GM13976 (cell line): ENCODE results near the gene ITGA11.

Experiments
- DNase-seq: peaks from one replicate; pipeline ENCODE4 v3.0.0; 2012; ENCODE audit warnings: low spot score
- in situ Hi-C: fragments of 300-500 bp; cut with MboI; formaldehyde crosslinking; loops from one replicate; pipeline ENCODE4 v1.12.0; 2022; ENCODE audit warnings: low sequenced_read_pairs, mixed read lengths, inconsistent platforms; ENCODE audit not compliant: unreplicated experiment
- TF ChIP-seq, protein P1 (sequence below): IDR thresholded peaks from 2 replicates; pipeline ENCODE4 v1.5.1; 2012; ENCODE audit warnings: borderline replicate concordance, mild to moderate bottlenecking; ENCODE audit not compliant: insufficient read depth; ENCODE audit errors: extremely low read depth, missing control alignments, control extremely low read depth

The ITGA11 gene

DNA sequence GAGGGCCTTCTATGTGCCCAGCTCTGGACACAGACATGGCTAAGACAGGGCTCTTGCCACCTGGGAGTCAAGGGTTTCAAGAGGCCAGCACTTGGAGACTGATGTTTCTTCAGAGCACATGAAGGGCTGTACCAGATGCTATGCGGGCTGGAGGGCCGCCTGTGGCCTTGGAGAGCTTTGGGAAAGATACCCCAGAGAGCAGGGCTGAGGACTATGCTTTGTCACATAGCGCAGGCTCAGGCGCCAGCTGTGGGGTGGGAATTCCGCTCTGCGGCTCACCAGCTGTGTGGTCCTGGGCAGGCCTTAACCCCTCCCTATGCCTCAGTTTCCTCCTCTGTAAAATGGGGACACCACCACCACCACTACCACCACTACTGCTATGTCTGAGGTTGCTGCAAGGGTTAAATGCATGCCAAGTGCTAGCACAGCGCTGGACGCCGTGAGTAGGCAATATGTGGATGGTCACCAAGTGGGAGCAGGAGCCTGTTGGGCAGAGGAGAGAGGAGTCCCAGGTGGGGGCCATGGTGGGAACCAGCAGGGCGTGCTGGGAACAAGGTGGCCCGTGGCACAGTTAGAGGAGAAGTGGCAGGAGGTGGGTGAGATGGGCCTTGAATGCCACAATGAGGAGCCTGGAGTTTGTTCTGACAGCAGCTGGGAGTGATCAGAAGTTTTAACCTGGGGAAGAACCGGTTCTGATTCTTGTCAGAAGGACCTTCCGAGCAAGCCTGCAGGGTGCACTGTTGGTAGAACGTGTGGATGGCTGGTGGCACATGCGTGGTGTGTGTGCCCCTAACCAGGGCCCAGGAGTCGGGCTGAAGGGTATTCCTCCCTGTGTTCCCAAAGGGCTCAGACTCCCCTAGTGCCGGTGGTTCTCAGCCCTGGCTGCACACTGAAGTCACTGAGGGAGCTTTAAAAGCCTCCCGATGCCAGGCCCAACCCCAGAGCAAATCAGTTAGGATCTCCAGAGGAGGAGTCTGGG is 112.7 kb downstream of the ITGA11 start:
- TF ChIP-seq, protein P1, sequence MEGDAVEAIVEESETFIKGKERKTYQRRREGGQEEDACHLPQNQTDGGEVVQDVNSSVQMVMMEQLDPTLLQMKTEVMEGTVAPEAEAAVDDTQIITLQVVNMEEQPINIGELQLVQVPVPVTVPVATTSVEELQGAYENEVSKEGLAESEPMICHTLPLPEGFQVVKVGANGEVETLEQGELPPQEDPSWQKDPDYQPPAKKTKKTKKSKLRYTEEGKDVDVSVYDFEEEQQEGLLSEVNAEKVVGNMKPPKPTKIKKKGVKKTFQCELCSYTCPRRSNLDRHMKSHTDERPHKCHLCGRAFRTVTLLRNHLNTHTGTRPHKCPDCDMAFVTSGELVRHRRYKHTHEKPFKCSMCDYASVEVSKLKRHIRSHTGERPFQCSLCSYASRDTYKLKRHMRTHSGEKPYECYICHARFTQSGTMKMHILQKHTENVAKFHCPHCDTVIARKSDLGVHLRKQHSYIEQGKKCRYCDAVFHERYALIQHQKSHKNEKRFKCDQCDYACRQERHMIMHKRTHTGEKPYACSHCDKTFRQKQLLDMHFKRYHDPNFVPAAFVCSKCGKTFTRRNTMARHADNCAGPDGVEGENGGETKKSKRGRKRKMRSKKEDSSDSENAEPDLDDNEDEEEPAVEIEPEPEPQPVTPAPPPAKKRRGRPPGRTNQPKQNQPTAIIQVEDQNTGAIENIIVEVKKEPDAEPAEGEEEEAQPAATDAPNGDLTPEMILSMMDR: no peak
- in situ Hi-C loops: loop anchor here (25.0 kb wide), 1 partner anchor 218 kb away; no protein-coding TSS in a partner anchor
- no peak for DNase-seq

DNA sequence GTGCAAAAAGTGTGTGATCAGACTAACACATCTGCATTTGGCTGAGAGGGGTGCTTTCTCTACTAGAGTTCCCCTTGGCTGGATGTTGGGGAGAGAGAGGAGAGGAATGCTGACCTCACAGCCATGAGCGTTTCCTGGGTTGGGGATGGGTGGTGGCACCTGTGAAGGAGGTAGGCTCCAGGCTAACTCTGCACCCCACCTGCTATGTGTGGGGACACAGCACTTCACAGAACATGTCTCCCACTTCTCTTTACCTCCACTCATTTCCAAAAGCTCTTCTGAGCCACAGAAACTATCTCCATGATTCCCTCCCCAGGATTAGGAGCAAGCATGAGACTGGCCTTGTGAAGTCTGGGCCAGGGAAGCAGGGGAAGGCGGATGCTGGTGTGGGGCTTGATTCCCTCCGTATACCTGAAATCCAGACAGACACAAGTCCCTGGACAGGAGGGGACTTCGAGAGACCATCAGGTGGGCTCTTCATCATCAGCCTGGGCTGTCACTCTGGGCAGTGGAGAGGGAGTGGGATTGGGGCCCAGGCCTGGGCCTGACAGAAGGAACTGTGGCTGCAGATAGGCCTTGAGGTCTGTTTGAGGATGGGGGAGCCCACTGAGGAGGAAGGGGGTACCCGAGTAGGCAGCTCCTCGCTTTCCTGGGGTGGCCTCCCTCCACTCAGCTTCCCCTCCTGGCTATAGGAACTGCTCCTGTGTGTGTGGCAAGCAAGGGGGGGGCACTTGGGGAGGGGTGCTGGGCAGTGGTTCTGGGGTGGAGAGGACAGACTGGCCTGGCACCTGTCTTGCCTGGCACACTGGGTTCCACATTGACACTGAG is 113.7 kb downstream of the ITGA11 start:
- TF ChIP-seq, protein P1: no peak
- in situ Hi-C loops: loop anchor here (25.0 kb wide), 1 partner anchor 219 kb away; no protein-coding TSS in a partner anchor
- no peak for DNase-seq

DNA sequence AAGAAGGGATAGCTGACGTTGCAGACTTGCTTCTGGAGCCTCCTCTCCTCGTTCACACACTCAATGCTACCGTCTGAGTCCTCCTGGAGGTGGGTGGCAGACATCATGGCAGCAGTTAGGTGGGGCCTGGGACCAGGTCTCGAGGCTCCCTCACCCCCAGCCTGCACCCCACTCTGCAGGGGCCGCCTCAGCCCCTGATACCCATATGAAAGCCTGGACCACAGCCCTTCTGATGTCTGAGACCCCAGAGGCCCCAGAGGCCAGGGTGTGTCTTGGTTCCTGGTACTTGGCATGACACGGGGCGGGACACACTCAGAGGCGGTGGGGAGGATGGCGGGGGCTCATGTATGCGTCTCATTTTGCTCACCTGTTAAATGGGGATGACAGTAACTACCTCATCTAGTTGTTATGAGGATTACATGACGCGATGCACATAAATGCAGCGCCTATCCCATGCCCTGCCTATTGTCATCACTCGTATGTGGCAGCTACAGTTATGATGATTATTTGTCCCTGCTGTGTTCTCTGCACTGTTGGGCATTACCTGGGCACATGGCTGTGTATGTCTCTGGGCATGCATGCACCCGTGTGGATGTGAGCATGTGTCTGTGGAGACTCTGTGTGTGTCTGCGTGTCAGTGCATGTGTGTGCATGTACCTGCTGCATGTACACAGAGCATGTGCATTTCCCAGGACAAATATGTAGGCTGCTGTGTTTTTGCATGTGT is 114.5 kb downstream of the ITGA11 start:
- no peak for DNase-seq
- in situ Hi-C loops: loop anchor here (25.0 kb wide), 1 partner anchor 220 kb away; no protein-coding TSS in a partner anchor
- TF ChIP-seq, protein P1: no peak

DNA sequence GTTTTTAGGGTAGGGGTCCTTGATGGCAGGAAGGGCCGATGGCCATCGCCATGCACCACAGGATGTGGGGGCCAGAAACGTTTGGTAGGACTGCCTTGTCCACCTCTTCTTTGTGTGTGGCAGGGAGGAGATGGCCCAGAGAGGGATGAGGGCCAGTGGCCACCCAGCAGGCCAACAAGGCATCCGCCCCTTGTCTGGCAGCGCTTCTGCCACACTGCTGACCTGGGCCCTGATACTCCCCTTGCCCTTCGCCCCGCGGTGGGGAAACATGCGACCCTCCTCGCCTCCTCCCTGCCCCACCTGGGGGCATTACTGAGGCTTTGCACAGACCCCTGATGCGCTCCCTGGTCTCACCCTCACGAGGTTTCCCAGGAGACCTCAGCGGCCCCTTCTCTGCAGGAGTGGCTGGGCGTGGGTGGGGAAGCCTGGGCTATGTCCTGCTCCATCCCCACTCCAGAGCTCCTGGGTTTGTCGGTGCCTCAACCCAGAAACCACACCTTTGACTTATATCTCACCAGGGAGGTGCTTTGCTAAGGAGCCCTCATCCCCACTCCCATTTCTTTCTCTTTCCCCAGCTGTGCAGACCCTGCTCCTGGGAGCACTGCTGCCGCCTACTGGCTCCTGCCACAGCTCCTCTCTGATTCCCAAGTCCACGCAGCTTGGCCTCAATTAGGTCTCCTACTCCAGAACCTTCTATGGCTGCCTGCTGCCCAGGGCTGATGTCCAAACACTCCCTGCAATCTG is 115.7 kb downstream of the ITGA11 start:
- DNase-seq: no peak
- in situ Hi-C loops: loop anchor here (25.0 kb wide), 1 partner anchor 221 kb away; no protein-coding TSS in a partner anchor
- TF ChIP-seq, protein P1: peak; percentile 20

DNA sequence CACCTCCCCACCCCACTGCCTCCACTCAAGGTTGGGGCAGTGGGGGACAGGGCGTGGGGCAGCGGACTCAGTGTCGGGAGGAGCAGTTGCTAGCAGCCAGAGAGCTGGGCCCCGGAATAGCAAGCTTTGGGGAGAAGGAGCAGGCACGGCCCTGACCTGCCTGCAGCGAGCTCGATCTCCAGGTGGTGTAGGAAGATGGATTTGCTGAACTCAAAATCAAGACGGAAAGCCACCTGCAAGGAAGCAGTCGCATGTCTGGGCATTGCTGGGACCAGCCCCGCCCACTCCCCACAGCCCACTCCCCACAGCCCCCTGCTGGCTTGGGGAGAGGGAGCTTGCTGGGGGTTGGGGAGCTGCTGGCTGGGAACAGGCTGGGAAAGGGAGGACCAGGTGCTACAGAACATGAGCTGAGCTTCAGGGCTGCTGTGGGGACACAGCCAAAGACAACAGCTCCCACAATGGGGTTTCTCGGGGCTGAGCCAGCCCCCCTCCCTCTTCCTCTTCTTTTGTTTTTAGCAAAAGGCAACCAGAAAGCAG is 116.4 kb downstream of the ITGA11 start:
- DNase-seq: no peak
- in situ Hi-C loops: loop anchor here (25.0 kb wide), 1 partner anchor 222 kb away; no protein-coding TSS in a partner anchor
- TF ChIP-seq, protein P1: no peak
